HEK293T (cell line): ENCODE data around the gene HTT.

Source experiments
- HDGF ChIP-seq: fragments of 450-650 bp; IDR thresholded peaks from 2 replicates; pipeline ENCODE4 v1.6.1; 2017; ENCODE audit warnings: antibody characterized with exemption, borderline replicate concordance
- PKNOX1 ChIP-seq: fragments of 450-650 bp; IDR thresholded peaks from 2 replicates; pipeline ENCODE4 v1.6.1; 2016
- SP1 ChIP-seq: fragments of 450-650 bp; IDR thresholded peaks from 2 replicates; pipeline ENCODE4 v1.6.1; 2017

GRCh38 chr4:3039706-3040366, 34.6 kb upstream of the HTT start:
- TF ChIP-seq HDGF (no peak), SP1 (no peak), PKNOX1 (no peak)
